C4-2B (cell line): Measurements from ENCODE around the gene VPS13C.
"Not testable (repeated sequence)": the region's sequence is repeated elsewhere in the genome, so short reads cannot be mapped to it uniquely, and the experiment has no call there.

Experiments
- ZFX ChIP-seq: fragments of 450-650 bp; IDR thresholded peaks from 2 replicates; pipeline ENCODE4 v1.6.1; 2017
- TF ChIP-seq, protein P1 (sequence below): fragments of 450-650 bp; conservative IDR thresholded peaks from 2 replicates; pipeline ENCODE4 v1.5.1; 2017; ENCODE audit warnings: mild to moderate bottlenecking

DNA sequence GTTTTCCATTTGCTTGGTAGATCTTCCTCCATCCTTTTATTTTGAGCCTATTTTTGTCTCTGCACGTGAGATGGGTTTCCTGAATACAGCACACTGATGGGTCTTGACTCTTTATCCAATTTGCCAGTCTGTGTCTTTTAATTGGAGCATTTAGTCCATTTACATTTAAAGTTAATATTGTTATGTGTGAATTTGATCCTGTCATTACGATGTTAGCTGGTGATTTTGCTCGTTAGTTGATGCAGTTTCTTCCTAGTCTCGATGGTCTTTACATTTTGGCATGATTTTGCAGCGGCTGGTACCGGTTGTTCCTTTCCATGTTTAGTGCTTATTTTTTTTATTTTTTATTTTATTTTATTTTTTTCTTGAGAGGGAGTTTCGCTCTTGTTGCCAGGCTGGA is 54.9 kb downstream of the VPS13C start:
- TF ChIP-seq, protein P1, sequence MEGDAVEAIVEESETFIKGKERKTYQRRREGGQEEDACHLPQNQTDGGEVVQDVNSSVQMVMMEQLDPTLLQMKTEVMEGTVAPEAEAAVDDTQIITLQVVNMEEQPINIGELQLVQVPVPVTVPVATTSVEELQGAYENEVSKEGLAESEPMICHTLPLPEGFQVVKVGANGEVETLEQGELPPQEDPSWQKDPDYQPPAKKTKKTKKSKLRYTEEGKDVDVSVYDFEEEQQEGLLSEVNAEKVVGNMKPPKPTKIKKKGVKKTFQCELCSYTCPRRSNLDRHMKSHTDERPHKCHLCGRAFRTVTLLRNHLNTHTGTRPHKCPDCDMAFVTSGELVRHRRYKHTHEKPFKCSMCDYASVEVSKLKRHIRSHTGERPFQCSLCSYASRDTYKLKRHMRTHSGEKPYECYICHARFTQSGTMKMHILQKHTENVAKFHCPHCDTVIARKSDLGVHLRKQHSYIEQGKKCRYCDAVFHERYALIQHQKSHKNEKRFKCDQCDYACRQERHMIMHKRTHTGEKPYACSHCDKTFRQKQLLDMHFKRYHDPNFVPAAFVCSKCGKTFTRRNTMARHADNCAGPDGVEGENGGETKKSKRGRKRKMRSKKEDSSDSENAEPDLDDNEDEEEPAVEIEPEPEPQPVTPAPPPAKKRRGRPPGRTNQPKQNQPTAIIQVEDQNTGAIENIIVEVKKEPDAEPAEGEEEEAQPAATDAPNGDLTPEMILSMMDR = not testable (repeated sequence)
- not testable (repeated sequence) for TF ChIP-seq ZFX
